Urothelium cell line (cell line): ENCODE measurements around the gene SAMD3.
"Not testable (repeated sequence)": the region's sequence is repeated elsewhere in the genome, so short reads cannot be mapped to it uniquely, and the experiment has no call there.

Experiments
- DNase-seq: peaks from one replicate; pipeline ENCODE4 v3.0.0; 2011; ENCODE audit warnings: low spot score, mixed read lengths
- FAIRE-seq: peaks from 2 replicates; lab custom pipeline; 2011; peaks lifted over from hg19 to GRCh38; lab: Jason Lieb, UNC

The SAMD3 gene

GRCh38 chr6:130138116-130138908 is 84.4 kb downstream of the SAMD3 start:
- FAIRE-seq (no peak), DNase-seq (no peak)

GRCh38 chr6:130136798-130137197 is 86.0 kb downstream of the SAMD3 start:
- DNase-seq (no peak), FAIRE-seq (no peak)

- no peak for FAIRE-seq
These were observed 88.2 kb downstream of the SAMD3 start for GRCh38 chr6:130134582-130134981.

GRCh38 chr6:130132286-130132701 is 90.5 kb downstream of the SAMD3 start:
- no peak for DNase-seq
- FAIRE-seq = no peak

More at GRCh38 chr6:130134582-130134981, 88.2 kb downstream of the SAMD3 start:
- no peak for DNase-seq

GRCh38 chr6:130129762-130130246 is 92.9 kb downstream of the SAMD3 start:
- FAIRE-seq (no peak), DNase-seq (no peak)

- DNase-seq (no peak), FAIRE-seq (no peak)
These were observed 94.4 kb downstream of the SAMD3 start for GRCh38 chr6:130128326-130128725.

GRCh38 chr6:130127195-130127594 is 95.6 kb downstream of the SAMD3 start:
- DNase-seq (no peak), FAIRE-seq (no peak)

GRCh38 chr6:130122243-130122642 is 100.5 kb downstream of the SAMD3 start:
- FAIRE-seq = no peak

GRCh38 chr6:130120731-130121130 is 102.0 kb downstream of the SAMD3 start:
- FAIRE-seq (no peak), DNase-seq (no peak)

More at GRCh38 chr6:130122243-130122642, 100.5 kb downstream of the SAMD3 start:
- DNase-seq = no peak

GRCh38 chr6:130119211-130119610 is 103.5 kb downstream of the SAMD3 start:
- no peak for FAIRE-seq
- no peak for DNase-seq

- no peak for FAIRE-seq
- no peak for DNase-seq
These were observed 104.5 kb downstream of the SAMD3 start for GRCh38 chr6:130118236-130118635.

GRCh38 chr6:130117187-130117701 is 105.5 kb downstream of the SAMD3 start:
- not testable (repeated sequence) for FAIRE-seq

GRCh38 chr6:130116273-130116672 is 106.5 kb downstream of the SAMD3 start:
- DNase-seq (no peak), FAIRE-seq (no peak)

More at GRCh38 chr6:130117187-130117701, 105.5 kb downstream of the SAMD3 start:
- not testable (repeated sequence) for DNase-seq

GRCh38 chr6:130115036-130115435 is 107.7 kb downstream of the SAMD3 start:
- DNase-seq = no peak
- no peak for FAIRE-seq

- DNase-seq = no peak
- no peak for FAIRE-seq
These were observed 109.5 kb downstream of the SAMD3 start for GRCh38 chr6:130113201-130113710.

GRCh38 chr6:130111031-130111430 is 111.7 kb downstream of the SAMD3 start:
- DNase-seq = no peak
- FAIRE-seq = no peak

- FAIRE-seq (no peak), DNase-seq (no peak)
These were observed 115.0 kb downstream of the SAMD3 start for GRCh38 chr6:130107710-130108109.

- DNase-seq (no peak), FAIRE-seq (no peak)
These were observed 116.6 kb downstream of the SAMD3 start for GRCh38 chr6:130105996-130106704.

- no peak for FAIRE-seq
- no peak for DNase-seq
These were observed 123.6 kb downstream of the SAMD3 start for GRCh38 chr6:130099119-130099518.

- no peak for FAIRE-seq
- DNase-seq = no peak
These were observed 124.4 kb downstream of the SAMD3 start for GRCh38 chr6:130098317-130098716.
